Esophagus squamous epithelium (tissue), 5 donors: Measurements from ENCODE around the gene RBM33. TPM values are rescaled to one million over a fixed set of nuclear protein-coding genes. Genes with fewer than 3 reads are reported as not detected.

ENCODE experiments used
- DNase-seq: peaks from one replicate; lab custom pipeline; 2025; lab: John Stamatoyannopoulos, UW
- H3K27ac ChIP-seq, 4 donors: fragments of 200-600 bp; sonication (generic); one replicate each; pipeline ENCODE4 v1.5.1; 2016 to 2019; ENCODE audit warnings: mild to moderate bottlenecking in 1 of 4
- H3K27me3 ChIP-seq, 4 donors: fragments of 200-600 bp; sonication (generic); 1 replicate in 3 of 4; 2 replicates in 1 of 4; pipeline versions ENCODE4 v1.5.1 to v1.6.0; 2017 to 2021; ENCODE audit warnings: antibody characterized with exemption in 1 of 4
- H3K36me3 ChIP-seq, 3 donors: fragments of 200-600 bp; sonication (generic); one replicate each; pipeline ENCODE4 v1.5.1; 2016 to 2019
- H3K4me1 ChIP-seq, 3 donors: fragments of 200-600 bp; sonication (generic); one replicate each; pipeline ENCODE4 v1.5.1; 2017 to 2019
- H3K4me3 ChIP-seq, 4 donors: fragments of 200-600 bp; sonication (generic); 1 replicate in 3 of 4; 2 replicates in 1 of 4; pipeline ENCODE4 v1.5.1; 2016 to 2019; ENCODE audit warnings: mild to moderate bottlenecking in 2 of 4, moderate library complexity in 1 of 4
- H3K9me3 ChIP-seq, 3 donors: fragments of 200-600 bp; sonication (generic); one replicate each; pipeline ENCODE4 v1.5.1; 2016 to 2019
- POLR2A ChIP-seq, 4 donors: fragments of 450-650 bp; IDR thresholded peaks; one replicate each; pipeline ENCODE4 v1.6.1; 2017; ENCODE audit warnings: antibody characterized with exemption in 4 of 4, mild to moderate bottlenecking in 4 of 4, moderate library complexity in 3 of 4
- WGBS, 2 donors: methylation state at CpG; one replicate each; pipeline ENCODE4 v1.1.5; 2018; 5-methylcytosine and 5-hydroxymethylcytosine counted together
- intact Hi-C: fragments of 100-400 bp; cut with DNase I; formaldehyde crosslinking; loops from one replicate; pipeline ENCODE4 v1.15.0; 2022
- total RNA-seq, 4 donors: library from RNA; depleted of rRNA; stranded (reverse); fragments of >200 nt; gene quantifications; one replicate each; pipeline ENCODE4 v1.1.0, GENCODE V29; 2016
- TF ChIP-seq, protein P1 (sequence below), 6 experiments: fragments of 450-650 bp in 4 of 6; fragments of 200-600 bp in 2 of 6; sonication (generic) in 2 of 6; IDR thresholded peaks; one replicate each; pipeline ENCODE4 v1.5.1; 2016 to 2019; ENCODE audit warnings: antibody characterized with exemption in 6 of 6, mild to moderate bottlenecking in 4 of 6, moderate library complexity in 4 of 6
- donor health status: DM: yes; HTN: yes; CAD: no.

Gene RBM33
- total RNA-seq, 4 donors from 2014 or later = 20.3 to 45.6 (median 26.9) TPM

DNA sequence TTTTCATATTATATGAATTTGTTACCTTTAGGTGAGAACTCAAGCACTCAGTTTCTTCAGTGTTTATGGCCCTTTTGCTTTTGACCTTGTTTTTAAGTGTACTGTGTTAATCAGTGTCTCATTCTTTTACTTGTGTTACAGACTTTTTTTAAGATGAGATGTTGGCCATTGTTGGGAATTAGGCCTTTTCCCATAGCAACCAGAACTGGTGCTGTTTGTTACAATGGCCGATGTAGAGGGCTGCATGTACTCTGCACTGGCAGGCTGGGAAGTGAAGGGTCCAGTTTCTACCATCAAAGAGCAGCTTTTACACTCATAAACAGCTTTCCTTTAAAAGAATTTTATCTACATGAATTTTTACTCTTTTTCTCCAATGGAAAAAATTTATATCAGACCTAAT is 102.7 kb downstream of the RBM33 start:
- Histone ChIP-seq H3K4me3 (no peak overlapping the region), H3K4me1 (peaks cover 0 to 30% (median 0%) of the 10 kb centered on the region in 3 donors), H3K36me3 (peaks cover 6 to 75% (median 19%) of the 10 kb centered on the region in 3 donors), H3K9me3 (no peaks in the 10 kb centered on the region), H3K27me3 (no peaks in the 10 kb centered on the region), H3K27ac (no peak overlapping the region)
- no peak for DNase-seq
- intact Hi-C loops = no loop called here
- 63 to 90% methylated on average over 1 of the region's 1 CpG for WGBS, 2 donors
- no peak for TF ChIP-seq POLR2A (IDR thresholded peaks at IDR 0.05)
- TF ChIP-seq, protein P1, sequence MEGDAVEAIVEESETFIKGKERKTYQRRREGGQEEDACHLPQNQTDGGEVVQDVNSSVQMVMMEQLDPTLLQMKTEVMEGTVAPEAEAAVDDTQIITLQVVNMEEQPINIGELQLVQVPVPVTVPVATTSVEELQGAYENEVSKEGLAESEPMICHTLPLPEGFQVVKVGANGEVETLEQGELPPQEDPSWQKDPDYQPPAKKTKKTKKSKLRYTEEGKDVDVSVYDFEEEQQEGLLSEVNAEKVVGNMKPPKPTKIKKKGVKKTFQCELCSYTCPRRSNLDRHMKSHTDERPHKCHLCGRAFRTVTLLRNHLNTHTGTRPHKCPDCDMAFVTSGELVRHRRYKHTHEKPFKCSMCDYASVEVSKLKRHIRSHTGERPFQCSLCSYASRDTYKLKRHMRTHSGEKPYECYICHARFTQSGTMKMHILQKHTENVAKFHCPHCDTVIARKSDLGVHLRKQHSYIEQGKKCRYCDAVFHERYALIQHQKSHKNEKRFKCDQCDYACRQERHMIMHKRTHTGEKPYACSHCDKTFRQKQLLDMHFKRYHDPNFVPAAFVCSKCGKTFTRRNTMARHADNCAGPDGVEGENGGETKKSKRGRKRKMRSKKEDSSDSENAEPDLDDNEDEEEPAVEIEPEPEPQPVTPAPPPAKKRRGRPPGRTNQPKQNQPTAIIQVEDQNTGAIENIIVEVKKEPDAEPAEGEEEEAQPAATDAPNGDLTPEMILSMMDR (IDR thresholded peaks at IDR 0.05) = no peak

DNA sequence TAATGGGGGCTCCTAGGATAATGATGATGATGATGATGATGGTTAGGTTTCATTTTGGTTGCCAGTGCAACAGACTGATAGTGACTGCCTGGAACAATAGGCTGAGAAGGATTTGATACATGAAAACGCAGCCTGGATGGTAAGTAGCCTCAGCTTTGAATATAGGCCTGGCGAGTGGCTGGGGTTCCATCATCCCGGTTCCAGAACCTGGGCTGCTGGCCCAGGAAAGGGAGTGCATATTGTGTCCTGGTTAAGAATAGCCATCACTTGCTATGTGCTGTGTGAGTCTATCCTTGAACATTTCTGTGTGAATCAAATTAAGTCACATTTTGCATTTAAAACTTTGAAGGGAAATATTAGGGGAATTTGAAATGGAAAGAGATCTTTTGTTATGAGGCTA is 105.1 kb downstream of the RBM33 start:
- no peak overlapping the region for H3K4me3 ChIP-seq
- intact Hi-C loops = no loop called here
- WGBS, 2 donors = 90 to 92% methylated on average over 3 of the region's 3 CpGs

DNA sequence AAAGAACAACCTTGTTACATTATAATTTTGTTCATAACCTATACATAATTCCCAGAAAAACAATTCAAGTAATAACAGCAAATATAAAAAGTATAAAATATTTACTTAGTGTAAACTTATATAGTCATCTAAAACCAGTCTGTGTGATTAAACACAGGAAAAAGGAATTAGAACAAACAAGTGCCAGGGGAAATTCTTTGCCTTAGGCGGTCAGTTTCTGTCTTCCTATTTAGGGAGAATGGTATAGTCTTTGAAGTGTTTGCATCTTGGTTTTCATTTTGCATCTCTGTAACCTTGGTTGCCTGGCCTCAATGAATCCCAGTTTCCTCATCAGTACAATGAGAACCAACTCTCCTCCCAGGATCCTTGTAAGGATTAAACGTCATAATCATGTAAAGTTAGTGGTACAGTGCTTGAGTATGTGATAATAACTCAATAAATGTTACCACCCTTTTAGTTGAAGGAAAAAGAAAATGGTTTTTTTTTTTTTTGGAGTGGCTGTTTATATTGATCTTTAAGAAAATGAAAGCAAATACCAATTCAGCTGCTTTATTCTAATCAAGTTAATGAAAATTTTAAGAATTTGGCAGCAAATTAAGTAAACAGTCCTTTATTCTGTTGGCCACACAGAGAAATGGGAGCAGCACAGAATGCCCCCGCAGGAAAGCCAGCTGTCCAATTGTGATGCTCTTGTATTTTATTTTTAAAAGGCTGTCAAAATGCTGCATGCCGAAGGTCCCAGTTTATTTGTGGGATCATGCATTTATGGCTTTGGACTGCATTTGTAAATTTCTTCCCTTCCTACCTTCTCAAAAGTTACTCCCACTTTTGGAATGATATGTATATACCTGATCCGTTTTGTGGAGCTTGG is 106.0 kb downstream of the RBM33 start:
- intact Hi-C loops = no loop called here
- H3K27ac ChIP-seq = no peak overlapping the region
- no peaks in the 10 kb centered on the region for H3K9me3 ChIP-seq
- 63 to 78% methylated on average over 5 of the region's 5 CpGs for WGBS, 2 donors
- H3K27me3 ChIP-seq = no peaks in the 10 kb centered on the region
- H3K4me3 ChIP-seq = no peak overlapping the region
- H3K36me3 ChIP-seq = peaks cover 2 to 48% (median 6%) of the 10 kb centered on the region in 3 donors
- DNase-seq = no peak
- no peak for TF ChIP-seq POLR2A (IDR thresholded peaks at IDR 0.05)
- TF ChIP-seq, protein P1 (IDR thresholded peaks at IDR 0.05) = no peak
- peaks cover 7 to 62% (median 18%) of the 10 kb centered on the region in 3 donors for H3K4me1 ChIP-seq

More for the DNA sequence above, 105.1 kb downstream of the RBM33 start:
- TF ChIP-seq, protein P1 (IDR thresholded peaks at IDR 0.05) = no peak
- TF ChIP-seq POLR2A (IDR thresholded peaks at IDR 0.05) = no peak
- no peak overlapping the region for H3K27ac ChIP-seq
- peaks cover 6 to 57% (median 13%) of the 10 kb centered on the region in 3 donors for H3K36me3 ChIP-seq
- no peaks in the 10 kb centered on the region for H3K27me3 ChIP-seq
- H3K4me1 ChIP-seq = peaks cover 7 to 54% (median 15%) of the 10 kb centered on the region in 3 donors
- H3K9me3 ChIP-seq = no peaks in the 10 kb centered on the region
- no peak for DNase-seq

DNA sequence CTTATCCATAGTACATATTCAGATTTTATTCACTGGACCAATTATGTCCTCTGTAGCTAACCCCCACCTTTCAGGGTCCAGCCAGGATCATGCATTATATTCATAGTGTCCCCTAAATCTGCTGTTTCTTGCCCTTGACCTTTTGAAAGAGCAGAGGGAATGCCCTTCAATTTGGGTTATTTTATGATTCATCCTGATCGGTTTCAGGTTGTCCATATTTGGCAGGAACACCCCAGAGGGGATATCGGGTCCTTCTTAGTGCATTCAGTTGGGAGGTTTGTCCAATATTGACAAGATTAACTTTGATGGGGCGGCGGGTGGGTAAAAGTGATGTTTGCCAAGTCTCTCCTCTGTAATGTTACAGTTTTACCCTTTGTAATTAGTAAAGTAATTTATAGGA is 106.9 kb downstream of the RBM33 start:
- Histone ChIP-seq H3K27me3 (no peaks in the 10 kb centered on the region), H3K27ac (no peak overlapping the region), H3K4me1 (peaks cover 7 to 68% (median 18%) of the 10 kb centered on the region in 3 donors), H3K36me3 (peaks cover 0 to 38% (median 0%) of the 10 kb centered on the region in 3 donors), H3K9me3 (no peaks in the 10 kb centered on the region), H3K4me3 (no peak overlapping the region)
- 70 to 82% methylated on average over 4 of the region's 4 CpGs for WGBS, 2 donors
- TF ChIP-seq POLR2A (IDR thresholded peaks at IDR 0.05) = no peak
- TF ChIP-seq, protein P1 (IDR thresholded peaks at IDR 0.05) = no peak
- no peak for DNase-seq
- intact Hi-C loops = no loop called here

- H3K9me3 ChIP-seq = no peaks in the 10 kb centered on the region
- H3K36me3 ChIP-seq = peaks cover 0 to 38% (median 0%) of the 10 kb centered on the region in 3 donors
- TF ChIP-seq, protein P1 (IDR thresholded peaks at IDR 0.05) = no peak
- TF ChIP-seq POLR2A (IDR thresholded peaks at IDR 0.05) = peak in 1 of 4 donors; percentile 14
- H3K27ac ChIP-seq = no peak overlapping the region
- H3K27me3 ChIP-seq = no peaks in the 10 kb centered on the region
- intact Hi-C loops = no loop called here
- 62 to 84% methylated on average over 7 to 9 of the region's 9 CpGs for WGBS, 2 donors
- no peak overlapping the region for H3K4me3 ChIP-seq
- peaks cover 7 to 68% (median 18%) of the 10 kb centered on the region in 3 donors for H3K4me1 ChIP-seq
- DNase-seq = no peak
These were observed 108.4 kb downstream of the RBM33 start for GRCh38 chr7:155752756-155753445.
